Fibroblast of skin of back (primary cell): ENCODE measurements around the gene ACSM2B.
"Not testable (repeated sequence)": the region's sequence is repeated elsewhere in the genome, so short reads cannot be mapped to it uniquely, and the experiment has no call there.

ENCODE experiments used
- DNase-seq: peaks from one replicate; pipeline ENCODE4 v3.0.0-alpha.2; 2013

The ACSM2B gene

GRCh38 chr16:20532284-20532792 is 43.8 kb downstream of the ACSM2B start:
- not testable (repeated sequence) for DNase-seq

GRCh38 chr16:20531795-20532194 is 44.4 kb downstream of the ACSM2B start:
- not testable (repeated sequence) for DNase-seq

- no peak for DNase-seq
Measured at GRCh38 chr16:20520103-20520502, 56.1 kb downstream of the ACSM2B start.

GRCh38 chr16:20519231-20519630 is 56.9 kb downstream of the ACSM2B start:
- DNase-seq: no peak

GRCh38 chr16:20517149-20517548 is 59.0 kb downstream of the ACSM2B start:
- DNase-seq: no peak

- DNase-seq: no peak
Measured at GRCh38 chr16:20515688-20516090, 60.5 kb downstream of the ACSM2B start.

GRCh38 chr16:20510323-20510722 is 65.8 kb downstream of the ACSM2B start:
- no peak for DNase-seq

- no peak for DNase-seq
Measured at GRCh38 chr16:20507280-20507679, 68.9 kb downstream of the ACSM2B start.

- no peak for DNase-seq
Measured at GRCh38 chr16:20504418-20504817, 71.7 kb downstream of the ACSM2B start.

GRCh38 chr16:20491448-20491847 is 84.7 kb downstream of the ACSM2B start:
- DNase-seq: not testable (repeated sequence)

- DNase-seq: not testable (repeated sequence)
Measured at GRCh38 chr16:20490994-20491393, 85.2 kb downstream of the ACSM2B start.
